Muscle of arm (tissue), 14 donors: ENCODE measurements around the gene DNAI2. TPM values are rescaled to one million over a fixed set of nuclear protein-coding genes. Genes with fewer than 3 reads are reported as not detected.

Source experiments
- DNase-seq: peaks from one replicate; pipeline ENCODE4 v3.0.0-alpha.2; 2013
- long read RNA-seq, 11 donors: transcript quantifications; one replicate each; lab custom pipeline, GENCODE V29; 2026
- polyA plus RNA-seq, 12 donors: library from polyadenylated mRNA; unstranded; fragments of 120-200 nt; gene quantifications; one replicate each; pipeline ENCODE4 v1.2.1, GENCODE V29; 2013; ENCODE audit not compliant: insufficient read length in 12 of 12

DNAI2 gene, protein sequence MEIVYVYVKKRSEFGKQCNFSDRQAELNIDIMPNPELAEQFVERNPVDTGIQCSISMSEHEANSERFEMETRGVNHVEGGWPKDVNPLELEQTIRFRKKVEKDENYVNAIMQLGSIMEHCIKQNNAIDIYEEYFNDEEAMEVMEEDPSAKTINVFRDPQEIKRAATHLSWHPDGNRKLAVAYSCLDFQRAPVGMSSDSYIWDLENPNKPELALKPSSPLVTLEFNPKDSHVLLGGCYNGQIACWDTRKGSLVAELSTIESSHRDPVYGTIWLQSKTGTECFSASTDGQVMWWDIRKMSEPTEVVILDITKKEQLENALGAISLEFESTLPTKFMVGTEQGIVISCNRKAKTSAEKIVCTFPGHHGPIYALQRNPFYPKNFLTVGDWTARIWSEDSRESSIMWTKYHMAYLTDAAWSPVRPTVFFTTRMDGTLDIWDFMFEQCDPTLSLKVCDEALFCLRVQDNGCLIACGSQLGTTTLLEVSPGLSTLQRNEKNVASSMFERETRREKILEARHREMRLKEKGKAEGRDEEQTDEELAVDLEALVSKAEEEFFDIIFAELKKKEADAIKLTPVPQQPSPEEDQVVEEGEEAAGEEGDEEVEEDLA
- polyA plus RNA-seq, result under 1 TPM in 3 of 12 donors, not detected in 9; 0.08 to 0.32 (median 0.19) TPM
- long read RNA-seq, donor 1, result 0 reads
- long read RNA-seq, donor 2, result 0 reads
- long read RNA-seq, donor 3, result 0 reads
- long read RNA-seq, donor 4, result 0 reads
- long read RNA-seq, donor 5, result 0 reads
- long read RNA-seq, donor 6, result 0 reads
- long read RNA-seq, donor 7, result 0 reads
- long read RNA-seq, donor 8, result 0 reads
- long read RNA-seq, donor 9, result 0 reads
- long read RNA-seq, donor 10, result 0 reads
- long read RNA-seq, donor 11, result 0 reads

- DNase-seq, result no peak
These were observed at the start of gene DNAI2 for GRCh38 chr17:74274060-74274708. Gene DNAI2, plus strand, starts transcription at chr17:74274234. Its CDS starts 7,584 bp downstream, at chr17:74281818.

DNA sequence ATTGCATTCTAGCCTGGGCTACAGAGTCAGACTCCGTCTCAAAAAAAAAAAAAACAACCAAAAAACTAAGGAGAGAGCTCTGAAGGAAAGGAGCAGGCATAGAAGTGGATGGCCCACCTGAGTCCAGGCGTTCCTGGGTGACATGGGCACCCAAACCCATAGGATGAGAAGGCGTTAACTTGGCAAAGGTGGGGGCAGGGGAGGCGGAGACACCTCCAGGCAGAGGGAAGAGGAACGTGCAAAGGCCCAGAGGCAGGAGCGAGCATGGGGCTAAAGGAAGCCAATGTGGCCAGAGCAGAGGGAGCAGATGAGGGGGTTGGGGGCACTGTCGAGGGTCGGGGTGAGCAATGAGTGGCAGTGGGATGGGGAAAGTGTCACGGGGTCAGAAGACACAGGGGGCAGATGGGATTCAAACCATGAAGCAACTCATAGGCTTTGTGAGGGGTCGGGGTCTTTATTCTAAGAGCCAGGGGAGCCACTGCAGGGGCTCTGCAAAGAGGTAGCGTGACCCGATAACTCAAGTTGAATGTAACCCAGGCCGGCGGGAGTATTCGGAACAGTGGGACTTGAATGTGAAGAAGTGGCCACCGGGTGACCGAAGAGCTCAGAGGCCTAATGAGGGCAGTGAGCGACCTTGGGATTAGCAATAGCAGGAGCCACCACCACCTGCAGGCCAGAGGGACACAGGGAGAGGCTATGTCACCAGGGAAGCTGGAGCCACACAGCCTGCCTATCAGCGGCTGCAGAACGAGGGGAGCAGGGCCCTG, 48.9 kb upstream of the DNAI2 start:
- DNase-seq, result no peak

GRCh38 chr17:74226252-74226651, 47.8 kb upstream of the DNAI2 start:
- no peak for DNase-seq

DNA sequence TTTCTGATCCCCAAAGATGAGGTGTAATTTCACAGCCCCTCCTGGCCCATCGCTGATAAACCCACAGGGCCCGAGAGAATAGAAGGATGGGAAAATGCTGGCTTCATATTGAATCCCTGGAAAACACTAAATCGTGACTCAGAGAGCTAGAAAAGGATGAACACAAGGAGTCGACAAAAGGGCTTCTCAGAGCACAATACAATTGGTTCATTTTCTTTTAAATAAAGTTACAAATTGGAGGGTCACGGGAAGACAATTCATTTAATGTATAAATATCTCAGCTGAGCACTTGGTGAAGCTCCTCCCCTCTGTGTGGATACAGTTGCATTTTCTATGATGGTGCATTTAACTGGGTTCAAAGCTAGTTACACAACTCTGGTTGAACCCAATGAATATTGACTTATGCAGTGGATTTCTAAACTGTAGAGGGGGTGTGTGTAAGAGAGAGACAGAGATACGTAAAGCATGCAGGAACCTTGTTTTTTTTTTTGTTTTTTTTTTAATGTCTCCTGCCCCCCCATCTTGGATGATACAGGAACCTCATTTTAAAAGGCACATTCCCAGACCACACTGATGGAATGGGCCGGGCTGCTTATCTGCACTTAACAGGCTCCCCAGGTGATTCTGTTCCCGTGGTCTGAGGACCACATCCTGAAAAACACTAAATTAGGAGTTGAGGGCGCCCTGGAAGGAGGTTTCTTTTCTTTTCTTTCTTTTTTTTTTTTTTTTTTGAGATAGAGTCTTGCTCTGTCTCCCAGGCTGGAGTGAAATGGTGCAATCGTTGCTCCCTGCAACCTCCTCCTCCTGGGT, 46.6 kb upstream of the DNAI2 start:
- no peak for DNase-seq

GRCh38 chr17:74228306-74228978, 45.6 kb upstream of the DNAI2 start:
- DNase-seq, result no peak

DNA sequence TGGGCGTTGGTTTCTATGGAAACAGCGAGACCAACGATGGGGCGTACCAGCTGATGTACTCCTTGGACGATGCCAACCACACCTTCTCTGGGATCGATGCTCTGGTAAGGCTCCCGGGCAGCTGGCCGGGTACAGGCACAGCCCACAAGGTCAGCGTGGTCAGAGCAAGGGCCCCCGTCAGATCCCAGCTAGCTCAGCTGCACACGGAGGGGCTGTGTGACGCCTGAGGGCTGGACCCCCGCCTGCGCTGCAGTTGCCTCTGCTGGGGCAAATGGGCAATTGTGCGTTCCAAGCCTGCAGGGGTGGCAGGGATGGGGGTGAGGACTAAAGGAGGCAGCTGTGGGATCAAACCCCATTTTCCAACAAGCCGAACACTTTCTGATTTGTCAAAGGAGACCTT, 43.1 kb upstream of the DNAI2 start:
- no peak for DNase-seq

DNA sequence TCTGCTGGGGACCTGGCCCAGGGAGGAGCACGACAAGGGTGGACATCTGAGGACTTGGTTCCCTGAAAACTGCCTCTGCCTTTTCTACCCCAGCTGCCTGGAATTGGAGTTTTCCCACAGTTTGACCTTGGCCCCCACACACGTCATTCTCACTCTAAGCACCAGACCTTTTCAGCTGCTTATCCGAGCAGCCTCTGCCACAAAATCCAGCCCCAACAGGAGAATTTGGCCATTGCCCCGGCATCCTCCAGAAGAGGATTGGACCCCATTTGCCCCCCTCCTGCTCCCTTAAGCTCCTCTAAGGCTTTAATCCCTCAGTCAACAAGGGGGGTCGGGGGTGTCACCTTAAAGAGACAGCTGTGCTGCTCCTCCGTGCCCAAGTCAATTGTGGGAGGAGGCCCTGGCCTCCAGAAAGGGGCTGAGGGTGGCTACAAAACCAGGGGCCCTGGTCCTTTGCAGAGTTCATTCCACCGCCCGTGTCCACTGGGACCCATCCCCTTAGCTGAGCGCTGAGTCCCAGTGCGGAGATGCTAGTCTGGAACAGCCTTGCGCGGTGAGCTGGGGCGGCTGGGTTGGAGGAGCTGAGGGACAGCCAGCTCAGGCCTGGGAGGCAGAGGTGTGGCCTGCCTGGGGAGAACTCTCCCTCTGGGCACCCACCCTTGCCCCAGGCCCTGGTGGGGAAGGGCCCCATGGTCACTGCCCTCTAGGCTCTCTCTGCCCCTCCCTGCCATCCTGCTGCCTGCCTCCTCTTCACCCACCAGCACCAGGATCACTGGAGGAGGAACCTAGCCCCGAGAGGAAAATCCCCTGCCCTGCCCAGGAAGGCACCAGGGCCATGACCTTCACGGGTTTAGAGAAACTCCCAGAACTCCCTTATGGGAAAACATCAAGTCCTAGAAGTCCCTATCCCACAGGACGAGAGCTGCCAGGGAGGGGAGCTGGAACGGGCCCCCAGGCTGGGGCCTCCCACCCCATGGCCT, 41.8 kb upstream of the DNAI2 start:
- DNase-seq, result no peak

- DNase-seq, result no peak
These were observed 40.1 kb upstream of the DNAI2 start for GRCh38 chr17:74233937-74234336.

- no peak for DNase-seq
These were observed 39.5 kb upstream of the DNAI2 start for GRCh38 chr17:74234486-74234885.

DNA sequence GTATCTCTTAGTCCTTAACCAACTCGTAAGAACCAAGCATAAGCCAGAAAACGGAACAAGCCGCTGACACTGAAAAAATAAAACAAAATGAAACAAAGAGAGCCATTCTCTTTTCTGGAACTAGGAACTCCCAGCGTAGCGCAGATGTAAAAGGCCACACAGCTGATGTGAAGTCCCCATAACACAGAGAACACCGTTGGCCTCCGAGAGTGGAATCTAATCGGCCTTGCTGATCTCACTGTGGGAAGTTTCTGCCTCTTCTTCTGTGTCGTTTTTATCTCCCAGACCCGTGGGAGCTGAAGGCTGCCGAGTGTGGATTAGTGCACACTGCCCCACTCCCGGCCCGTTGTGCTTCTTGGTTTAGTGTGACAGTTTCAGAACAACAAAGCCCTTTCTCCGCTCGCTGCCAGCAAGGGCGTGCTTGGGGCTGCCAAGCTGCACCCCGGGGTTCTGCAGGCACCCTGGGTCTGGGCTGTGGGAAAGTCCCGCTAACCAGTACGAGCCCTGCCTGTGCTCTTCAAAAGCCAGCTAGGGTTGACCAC, 38.9 kb upstream of the DNAI2 start:
- no peak for DNase-seq

DNA sequence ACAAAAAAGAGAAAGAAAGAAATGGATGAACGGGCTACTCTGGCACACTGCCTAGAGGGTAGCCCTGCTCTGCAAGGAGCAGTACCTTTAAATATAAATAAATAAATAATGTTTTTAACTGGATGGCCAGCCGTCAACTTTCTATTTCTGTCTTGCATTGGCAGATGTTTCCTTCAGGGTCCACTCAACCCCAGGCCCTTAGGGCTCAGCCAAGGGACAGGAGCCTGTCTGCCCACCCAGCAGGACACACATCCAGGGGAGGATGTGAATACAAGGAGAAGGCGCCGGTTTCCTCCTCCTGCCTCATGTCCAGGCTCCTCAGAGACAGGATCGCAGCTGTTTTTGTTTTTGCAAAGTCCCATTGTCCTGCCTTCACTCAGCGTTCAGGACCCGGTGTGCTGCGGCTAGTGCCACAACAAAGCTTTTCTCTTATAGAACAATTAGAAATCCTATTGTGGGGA, 38.1 kb upstream of the DNAI2 start:
- DNase-seq, result peak; percentile 66

DNA sequence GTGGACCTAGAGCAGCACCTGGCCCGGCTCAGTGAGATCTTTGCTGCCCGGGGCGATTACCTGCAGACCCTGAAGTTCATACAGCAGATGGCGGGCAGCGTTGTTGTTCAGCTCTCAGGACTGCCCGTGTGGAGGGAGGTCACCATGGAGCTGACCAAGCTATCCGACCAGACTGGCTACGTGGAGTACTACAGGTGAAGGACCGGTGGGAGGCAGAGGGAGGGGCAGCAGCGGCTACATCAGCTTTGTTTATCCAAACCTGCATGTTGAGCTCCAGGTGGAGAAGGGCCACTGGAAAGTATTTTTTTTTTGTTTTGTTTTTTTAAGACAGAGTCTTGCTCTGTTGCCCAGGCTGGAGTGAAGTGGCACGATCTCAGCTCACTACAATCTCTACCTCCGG, 36.7 kb upstream of the DNAI2 start:
- no peak for DNase-seq

- no peak for DNase-seq
These were observed 34.9 kb upstream of the DNAI2 start for GRCh38 chr17:74239172-74239571.

- DNase-seq, result peak; percentile 92
These were observed 33.3 kb upstream of the DNAI2 start for GRCh38 chr17:74240618-74241205.

GRCh38 chr17:74241431-74241830, 32.6 kb upstream of the DNAI2 start:
- no peak for DNase-seq

- DNase-seq, result no peak
These were observed 32.2 kb upstream of the DNAI2 start for GRCh38 chr17:74241847-74242246.

GRCh38 chr17:74243013-74243755, 30.9 kb upstream of the DNAI2 start:
- no peak for DNase-seq
